NCI-H774 (cell line): ENCODE results near the gene PCLAF.
A peak's percentile ranks its signal among the peaks of the same experiment; 100 is the strongest.
"Not testable (repeated sequence)": the region's sequence is repeated elsewhere in the genome, so short reads cannot be mapped to it uniquely, and the experiment has no call there.

Experiments used
- DNase-seq: peaks from one replicate; lab custom pipeline; 2025; lab: John Stamatoyannopoulos, UW

The PCLAF gene

GRCh38 chr15:64381000-64381751 lies at the start of gene PCLAF:
TSS of gene PCLAF (minus strand) at chr15:64381441. CDS start at chr15:64381371, 70 bp downstream.
- peak; percentile 93 for DNase-seq

- DNase-seq = no peak
These were observed 48.9 kb upstream of the PCLAF start for GRCh38 chr15:64430000-64430735.

- no peak for DNase-seq
These were observed 48.2 kb upstream of the PCLAF start for GRCh38 chr15:64429448-64429847.

GRCh38 chr15:64426845-64427465 lies 45.7 kb upstream of the PCLAF start:
- no peak for DNase-seq

- DNase-seq = no peak
These were observed 44.0 kb upstream of the PCLAF start for GRCh38 chr15:64425221-64425620.

GRCh38 chr15:64423970-64424369 lies 42.7 kb upstream of the PCLAF start:
- DNase-seq = no peak

- no peak for DNase-seq
These were observed 41.5 kb upstream of the PCLAF start for GRCh38 chr15:64422697-64423096.

GRCh38 chr15:64412216-64412615 lies 31.0 kb upstream of the PCLAF start:
- DNase-seq = no peak

GRCh38 chr15:64400583-64400982 lies 19.3 kb upstream of the PCLAF start:
- DNase-seq = no peak

GRCh38 chr15:64398575-64398974 lies 17.3 kb upstream of the PCLAF start:
- no peak for DNase-seq

GRCh38 chr15:64396789-64397188 lies 15.5 kb upstream of the PCLAF start:
- DNase-seq = no peak

GRCh38 chr15:64392471-64392870 lies 11.2 kb upstream of the PCLAF start:
- not testable (repeated sequence) for DNase-seq

- no peak for DNase-seq
These were observed 7.8 kb upstream of the PCLAF start for GRCh38 chr15:64389036-64389435.

- peak; percentile 88 for DNase-seq
These were observed 6.4 kb upstream of the PCLAF start, which contains the start of gene TRIP4 for GRCh38 chr15:64387562-64388168. TSS of gene TRIP4 (plus strand) at chr15:64387836. CDS start at chr15:64387864, 28 bp downstream.

- DNase-seq = no peak
These were observed 5.0 kb upstream of the PCLAF start for GRCh38 chr15:64386291-64386690.

GRCh38 chr15:64383760-64384159 lies 2.5 kb upstream of the PCLAF start:
- DNase-seq = no peak

- DNase-seq = not testable (repeated sequence)
These were observed 941 bp downstream of the PCLAF start for GRCh38 chr15:64380130-64380870.

- no peak for DNase-seq
These were observed 1.9 kb downstream of the PCLAF start for GRCh38 chr15:64379216-64379960.

- no peak for DNase-seq
These were observed 7.9 kb downstream of the PCLAF start for GRCh38 chr15:64373360-64373759.

GRCh38 chr15:64371383-64371782 lies 9.9 kb downstream of the PCLAF start:
- DNase-seq = not testable (repeated sequence)

- no peak for DNase-seq
These were observed 12.1 kb downstream of the PCLAF start for GRCh38 chr15:64369078-64369607.
